Panc1 (cell line): ENCODE measurements around the gene KRI1. TPM values are rescaled to one million over a fixed set of nuclear protein-coding genes. Genes with fewer than 3 reads are reported as not detected.

Experiments
- ATAC-seq: fragments of 200-7000 bp; cut with Tn5 transposase; 2 replicates; pipeline ENCODE4 v1.9.1; 2020; ENCODE audit warnings: mild to moderate bottlenecking, moderate library complexity
- BruUV-seq: library from RNA; stranded (reverse); fragments of 400-500 nt; replicated peaks from 2 replicates; lab custom pipeline; 2021; lab: Mats Ljungman, UMichigan
- CTCF ChIA-PET: fragments of 300-600 bp; sonication (Branson Sonifier 250); formaldehyde crosslinking; loops from one replicate; lab custom pipeline; 2022; ENCODE audit warnings: antibody characterized with exemption; lab: Charles Lee
- POLR2A ChIA-PET: fragments of 300-600 bp; sonication (Branson Sonifier 250); formaldehyde crosslinking; loops from one replicate; lab custom pipeline; 2022; ENCODE audit warnings: antibody characterized with exemption; lab: Charles Lee
- DNase-seq: peaks from one replicate; pipeline ENCODE4 v3.0.0-alpha.2; 2010; ENCODE audit warnings: low read depth, low spot score
- H3K27ac ChIP-seq: 2 replicates; pipeline ENCODE4 v1.5.1; 2011; ENCODE audit warnings: mild to moderate bottlenecking, low read length, inconsistent platforms
- H3K27me3 ChIP-seq: fragments of 200-500 bp; sonication (Bioruptor generic); 2 replicates; pipeline ENCODE4 v1.6.0; 2014; ENCODE audit warnings: low read length, inconsistent platforms; ENCODE audit not compliant: control insufficient read depth, insufficient read depth
- H3K36me3 ChIP-seq: fragments of 200-500 bp; sonication (Bioruptor generic); 2 replicates; pipeline ENCODE4 v1.5.1; 2014; ENCODE audit warnings: inconsistent platforms, mild to moderate bottlenecking, low read length, moderate library complexity; ENCODE audit not compliant: control insufficient read depth, insufficient read depth
- H3K4me1 ChIP-seq: 2 replicates; pipeline ENCODE4 v1.5.1; 2011; ENCODE audit warnings: inconsistent platforms, mild to moderate bottlenecking, low read length, moderate library complexity; ENCODE audit not compliant: control insufficient read depth, insufficient read depth
- H3K4me3 ChIP-seq, 2 experiments: 2 replicates each; pipeline ENCODE4 v1.5.1; 2011 to 2012; ENCODE audit warnings: low read depth in 2 of 2, low read length in 2 of 2, mild to moderate bottlenecking in 2 of 2, inconsistent platforms in 1 of 2, moderate library complexity in 1 of 2
- H3K9me3 ChIP-seq: fragments of 200-500 bp; sonication (Bioruptor generic); 2 replicates; pipeline ENCODE4 v1.5.1; 2014; ENCODE audit warnings: low read depth, mild to moderate bottlenecking, inconsistent platforms, low read length, moderate library complexity; ENCODE audit not compliant: control insufficient read depth, insufficient read depth
- POLR2AphosphoS5 ChIP-seq: IDR thresholded peaks from 2 replicates; pipeline ENCODE4 v1.6.1; 2012; ENCODE audit warnings: mild to moderate bottlenecking, low read depth, low read length, moderate library complexity
- SIN3A ChIP-seq: IDR thresholded peaks from 2 replicates; pipeline ENCODE4 v1.6.1; 2012; ENCODE audit warnings: low read depth, mild to moderate bottlenecking, low read length, moderate library complexity, borderline replicate concordance; ENCODE audit not compliant: insufficient read depth
- TCF7L2 ChIP-seq: IDR thresholded peaks from 2 replicates; pipeline ENCODE4 v1.6.1; 2011; ENCODE audit warnings: mild to moderate bottlenecking, low read depth, low read length, inconsistent platforms
- in situ Hi-C: cut with HindIII; loops from 2 replicates; pipeline ENCODE4 v1.10.0; 2016; ENCODE audit warnings: low sequenced_read_pairs, low pct_unique_long_range_greater_than_20kb
- intact Hi-C: fragments of 100-400 bp; cut with micrococcal nuclease; formaldehyde crosslinking; loops from one replicate; pipeline ENCODE4 v1.10.0; 2022; ENCODE audit not compliant: unreplicated experiment
- total RNA-seq: library from RNA; stranded (reverse); gene quantifications from one replicate; pipeline ENCODE4 v1.2.1, GENCODE V29; 2021; ENCODE audit not compliant: unreplicated experiment
- TF ChIP-seq, protein P1 (sequence below): fragments of 450-650 bp; IDR thresholded peaks from 2 replicates; pipeline ENCODE4 v1.5.1; 2017; ENCODE audit warnings: mild to moderate bottlenecking
- TF ChIP-seq, protein P2 (sequence below), 2 experiments: IDR thresholded peaks; 2 replicates each; pipeline ENCODE4 v1.6.1; 2011 to 2012; ENCODE audit warnings: low read depth in 2 of 2, control low read depth in 1 of 2, low read length in 1 of 2, mild to moderate bottlenecking in 1 of 2, moderate library complexity in 1 of 2; ENCODE audit not compliant: insufficient read depth in 1 of 2

KRI1 gene
- total RNA-seq, 1 experiment from 2014 or later, result 34.5 TPM

DNA sequence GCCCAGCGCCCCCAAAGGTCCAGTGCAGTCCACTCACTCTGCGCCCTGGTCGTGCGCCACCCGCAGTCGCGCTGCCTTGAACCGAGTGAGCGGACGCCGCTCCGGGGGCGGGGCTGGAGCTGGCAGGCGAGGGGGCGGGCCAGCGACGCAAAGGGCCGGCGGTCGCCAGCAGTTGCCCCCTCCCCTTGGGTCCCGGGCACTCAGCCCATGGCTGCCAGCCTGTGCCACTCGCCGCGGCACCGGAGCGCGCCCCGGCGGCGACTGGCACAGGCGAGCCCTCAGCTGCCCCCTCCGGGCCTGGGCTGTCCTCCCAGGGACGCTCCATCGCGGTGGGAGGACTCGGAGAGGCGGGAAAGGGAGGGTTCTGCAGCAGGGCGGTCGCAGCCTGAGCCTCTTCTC, 48.5 kb downstream of the KRI1 start, which contains the start of gene S1PR5:
Gene S1PR5, minus strand, starts transcription at position 87 of the 399 bp plus-strand sequence. CDS start 2,436 bp downstream, outside the sequence.
- in situ Hi-C loops (no loop called here), intact Hi-C loops (no loop called here)
- ChIA-PET POLR2A (no interaction called here), CTCF (no interaction called here)
- no peaks in the 10 kb centered on the region for H3K9me3 ChIP-seq
- no peaks in the 10 kb centered on the region for H3K27me3 ChIP-seq
- peak within 1 kb of the TSS; percentile 59 to 76 for H3K4me3 ChIP-seq
- peak within 1 kb of the TSS; percentile 59 for H3K27ac ChIP-seq
- peak; percentile 86 for ATAC-seq
- no peaks in the 10 kb centered on the region; the same call in 1 of the 2 replicates for H3K36me3 ChIP-seq
- no peak for DNase-seq
- H3K4me1 ChIP-seq, result peaks cover 13% of the 10 kb centered on the region
- BruUV-seq, result no TSS peak
- TF ChIP-seq, protein P1, sequence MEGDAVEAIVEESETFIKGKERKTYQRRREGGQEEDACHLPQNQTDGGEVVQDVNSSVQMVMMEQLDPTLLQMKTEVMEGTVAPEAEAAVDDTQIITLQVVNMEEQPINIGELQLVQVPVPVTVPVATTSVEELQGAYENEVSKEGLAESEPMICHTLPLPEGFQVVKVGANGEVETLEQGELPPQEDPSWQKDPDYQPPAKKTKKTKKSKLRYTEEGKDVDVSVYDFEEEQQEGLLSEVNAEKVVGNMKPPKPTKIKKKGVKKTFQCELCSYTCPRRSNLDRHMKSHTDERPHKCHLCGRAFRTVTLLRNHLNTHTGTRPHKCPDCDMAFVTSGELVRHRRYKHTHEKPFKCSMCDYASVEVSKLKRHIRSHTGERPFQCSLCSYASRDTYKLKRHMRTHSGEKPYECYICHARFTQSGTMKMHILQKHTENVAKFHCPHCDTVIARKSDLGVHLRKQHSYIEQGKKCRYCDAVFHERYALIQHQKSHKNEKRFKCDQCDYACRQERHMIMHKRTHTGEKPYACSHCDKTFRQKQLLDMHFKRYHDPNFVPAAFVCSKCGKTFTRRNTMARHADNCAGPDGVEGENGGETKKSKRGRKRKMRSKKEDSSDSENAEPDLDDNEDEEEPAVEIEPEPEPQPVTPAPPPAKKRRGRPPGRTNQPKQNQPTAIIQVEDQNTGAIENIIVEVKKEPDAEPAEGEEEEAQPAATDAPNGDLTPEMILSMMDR, result no peak; the same call in 1 of the 2 replicates
- TF ChIP-seq, protein P2, sequence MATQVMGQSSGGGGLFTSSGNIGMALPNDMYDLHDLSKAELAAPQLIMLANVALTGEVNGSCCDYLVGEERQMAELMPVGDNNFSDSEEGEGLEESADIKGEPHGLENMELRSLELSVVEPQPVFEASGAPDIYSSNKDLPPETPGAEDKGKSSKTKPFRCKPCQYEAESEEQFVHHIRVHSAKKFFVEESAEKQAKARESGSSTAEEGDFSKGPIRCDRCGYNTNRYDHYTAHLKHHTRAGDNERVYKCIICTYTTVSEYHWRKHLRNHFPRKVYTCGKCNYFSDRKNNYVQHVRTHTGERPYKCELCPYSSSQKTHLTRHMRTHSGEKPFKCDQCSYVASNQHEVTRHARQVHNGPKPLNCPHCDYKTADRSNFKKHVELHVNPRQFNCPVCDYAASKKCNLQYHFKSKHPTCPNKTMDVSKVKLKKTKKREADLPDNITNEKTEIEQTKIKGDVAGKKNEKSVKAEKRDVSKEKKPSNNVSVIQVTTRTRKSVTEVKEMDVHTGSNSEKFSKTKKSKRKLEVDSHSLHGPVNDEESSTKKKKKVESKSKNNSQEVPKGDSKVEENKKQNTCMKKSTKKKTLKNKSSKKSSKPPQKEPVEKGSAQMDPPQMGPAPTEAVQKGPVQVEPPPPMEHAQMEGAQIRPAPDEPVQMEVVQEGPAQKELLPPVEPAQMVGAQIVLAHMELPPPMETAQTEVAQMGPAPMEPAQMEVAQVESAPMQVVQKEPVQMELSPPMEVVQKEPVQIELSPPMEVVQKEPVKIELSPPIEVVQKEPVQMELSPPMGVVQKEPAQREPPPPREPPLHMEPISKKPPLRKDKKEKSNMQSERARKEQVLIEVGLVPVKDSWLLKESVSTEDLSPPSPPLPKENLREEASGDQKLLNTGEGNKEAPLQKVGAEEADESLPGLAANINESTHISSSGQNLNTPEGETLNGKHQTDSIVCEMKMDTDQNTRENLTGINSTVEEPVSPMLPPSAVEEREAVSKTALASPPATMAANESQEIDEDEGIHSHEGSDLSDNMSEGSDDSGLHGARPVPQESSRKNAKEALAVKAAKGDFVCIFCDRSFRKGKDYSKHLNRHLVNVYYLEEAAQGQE (IDR thresholded peaks at IDR 0.05; ENCODE audit: insufficient read depth in 1 of 2, low read depth in 2 of 2, low read length in 1 of 2), result no peak
- no peak for TF ChIP-seq POLR2AphosphoS5
- TF ChIP-seq SIN3A, result no peak
- TF ChIP-seq TCF7L2, result no peak

DNA sequence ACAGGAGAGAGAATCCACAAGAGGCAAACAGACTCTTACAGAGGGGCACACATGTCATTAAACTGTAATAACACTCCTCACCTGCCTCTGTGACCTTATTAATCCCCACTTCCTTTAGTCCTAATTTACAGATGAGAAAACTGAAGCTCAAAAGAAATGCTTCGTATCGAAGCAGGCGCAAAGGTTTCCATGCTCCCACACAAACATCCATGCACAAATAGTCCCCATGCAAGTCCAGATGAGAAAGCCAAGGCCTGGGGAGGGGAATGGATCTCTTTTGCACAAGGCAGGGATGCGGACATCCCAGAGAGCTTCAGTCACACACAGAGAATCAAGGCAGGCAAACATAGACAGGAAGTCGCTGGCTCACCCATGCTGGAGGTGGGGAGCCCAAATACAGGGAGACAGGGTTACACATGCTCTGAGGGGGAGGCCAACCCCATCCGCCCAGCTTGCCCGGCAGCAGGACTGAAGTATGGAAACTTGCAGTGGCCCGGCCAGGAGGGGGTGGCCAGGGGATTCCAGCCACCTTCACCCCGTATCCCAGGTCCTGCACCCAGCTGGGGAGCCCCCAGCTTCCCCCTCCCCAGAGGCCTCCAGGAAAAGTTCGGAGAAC, 49.0 kb downstream of the KRI1 start:
- Histone ChIP-seq H3K4me1 (peaks cover 13% of the 10 kb centered on the region), H3K27me3 (no peaks in the 10 kb centered on the region), H3K4me3 (peak overlapping the region; percentile 59 to 76), H3K27ac (peak overlapping the region; percentile 59), H3K36me3 (no peaks in the 10 kb centered on the region; the same call in 1 of the 2 replicates), H3K9me3 (no peaks in the 10 kb centered on the region)
- DNase-seq, result no peak
- TF ChIP-seq TCF7L2 (no peak), POLR2AphosphoS5 (no peak)
- TF ChIP-seq, protein P2 (IDR thresholded peaks at IDR 0.05; ENCODE audit: insufficient read depth in 1 of 2, low read depth in 2 of 2, low read length in 1 of 2), result no peak
- TF ChIP-seq, protein P1, result no peak
- peak; percentile 49 for ATAC-seq
- ChIA-PET CTCF (interaction anchor here (0.6 to 0.7 kb wide), 2 partner anchors 24 to 51 kb away, joined by 4 read pairs; no protein-coding TSS in a partner anchor), POLR2A (no interaction called here)
- BruUV-seq, result no TSS peak
- intact Hi-C loops, result no loop called here
- in situ Hi-C loops, result no loop called here
